Effector CD8-positive, alpha-beta T cell (primary cell): ENCODE measurements around the gene ST6GALNAC2.

Experiments
- DNase-seq: peaks from one replicate; lab custom pipeline; 2025; lab: John Stamatoyannopoulos, UW

ST6GALNAC2 gene

DNA sequence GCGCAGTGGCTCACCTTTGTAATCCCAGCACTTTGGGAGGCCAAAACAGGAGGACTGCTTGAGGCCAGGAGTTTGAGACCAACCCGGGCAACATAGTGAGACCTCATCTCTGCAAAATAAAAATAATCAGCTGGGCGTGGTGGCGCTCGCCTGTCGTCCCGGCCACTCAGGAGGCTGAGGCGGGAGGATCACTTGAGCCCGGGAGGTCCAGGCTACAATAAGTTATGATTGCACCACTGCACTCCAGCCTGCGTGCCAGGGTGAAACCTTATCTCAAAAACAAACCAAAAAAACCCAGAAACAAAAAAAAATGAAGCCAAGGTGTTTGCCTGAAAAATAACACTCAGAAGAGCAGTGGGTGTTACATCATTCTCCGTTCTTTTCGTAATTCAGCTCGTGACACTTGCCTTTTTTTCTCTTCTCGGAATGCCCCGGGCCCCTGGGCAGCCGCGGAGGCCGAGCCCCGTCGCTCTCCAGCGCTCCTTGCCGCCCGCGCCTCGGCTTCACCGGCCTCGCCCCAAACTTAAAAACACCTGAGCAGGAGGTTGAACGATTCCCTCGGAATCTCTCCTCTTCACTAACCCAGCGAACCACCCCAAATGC, 28.8 kb downstream of the ST6GALNAC2 start:
- peak; percentile 37 for DNase-seq

DNA sequence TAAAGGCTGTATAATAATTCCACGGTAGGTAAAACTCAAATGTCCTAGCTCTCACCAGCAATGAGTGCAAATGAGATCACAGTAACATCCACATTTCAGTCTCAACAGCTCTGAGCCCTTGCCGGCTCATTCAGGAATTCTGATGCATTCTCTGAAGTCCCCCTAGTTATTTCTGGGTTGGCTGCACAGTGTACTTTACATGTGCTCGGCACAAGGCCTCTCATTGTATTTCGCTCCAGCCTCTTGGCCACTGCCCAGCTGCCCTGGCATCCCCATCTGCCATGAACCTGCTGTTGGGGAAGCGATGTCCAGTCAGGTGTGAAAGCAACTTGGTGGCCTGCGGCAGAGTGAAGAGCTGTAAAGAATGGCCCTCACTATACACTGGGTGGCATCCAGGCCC, 31.5 kb downstream of the ST6GALNAC2 start:
- DNase-seq: no peak

DNA sequence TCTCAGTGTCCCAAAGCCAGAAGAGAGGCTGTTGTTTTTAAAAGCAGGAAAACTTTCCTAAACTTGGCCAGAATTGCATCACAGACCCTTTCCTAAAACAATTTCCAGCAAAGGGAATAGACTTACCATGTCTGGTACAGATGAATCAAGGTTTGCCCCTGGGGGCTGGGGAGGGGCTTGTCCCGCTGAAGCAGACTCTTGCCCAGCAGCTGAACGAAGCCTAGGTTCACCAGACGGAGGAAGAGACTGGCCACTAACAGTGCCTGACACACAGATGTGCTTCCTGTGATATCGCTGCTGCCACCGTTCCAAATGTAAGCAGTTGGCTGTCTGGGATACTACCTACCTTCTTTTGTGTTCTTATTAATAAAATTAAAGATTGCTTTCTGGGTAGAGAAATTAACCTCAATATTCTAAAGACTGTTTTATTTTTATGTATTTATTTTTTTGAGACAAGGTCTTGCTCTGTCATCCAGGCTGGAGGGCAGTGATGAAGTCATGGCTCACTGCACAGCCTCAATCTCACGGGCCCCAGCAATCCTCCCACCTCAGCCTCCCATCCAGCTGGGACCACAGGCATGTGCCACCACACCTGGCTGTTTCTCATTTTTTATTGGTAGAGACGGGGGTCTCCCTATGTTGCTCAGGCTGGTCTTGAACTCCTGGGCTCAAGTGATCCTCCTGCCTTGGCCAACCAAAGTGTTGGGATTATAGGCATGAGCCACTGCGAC, 32.3 kb downstream of the ST6GALNAC2 start:
- no peak for DNase-seq

DNA sequence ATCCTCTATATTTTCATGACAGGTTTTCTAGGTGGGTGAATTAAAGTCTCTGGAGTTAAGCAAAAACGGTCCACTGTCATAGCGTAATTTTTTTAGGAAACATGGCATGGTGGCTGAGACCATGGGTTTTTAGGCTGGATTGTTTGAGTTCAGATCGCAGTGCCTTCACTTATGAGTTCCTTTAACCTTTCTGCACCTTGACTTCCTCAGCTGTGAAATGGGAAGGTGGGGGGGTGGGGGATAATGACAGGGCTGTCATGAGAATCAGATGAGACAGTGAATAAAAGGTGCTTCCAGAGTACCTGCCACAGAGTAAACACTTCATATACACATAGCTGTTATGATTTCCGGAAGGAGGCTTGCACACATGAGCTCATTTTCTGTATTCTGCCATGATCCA, 34.0 kb downstream of the ST6GALNAC2 start:
- no peak for DNase-seq

DNA sequence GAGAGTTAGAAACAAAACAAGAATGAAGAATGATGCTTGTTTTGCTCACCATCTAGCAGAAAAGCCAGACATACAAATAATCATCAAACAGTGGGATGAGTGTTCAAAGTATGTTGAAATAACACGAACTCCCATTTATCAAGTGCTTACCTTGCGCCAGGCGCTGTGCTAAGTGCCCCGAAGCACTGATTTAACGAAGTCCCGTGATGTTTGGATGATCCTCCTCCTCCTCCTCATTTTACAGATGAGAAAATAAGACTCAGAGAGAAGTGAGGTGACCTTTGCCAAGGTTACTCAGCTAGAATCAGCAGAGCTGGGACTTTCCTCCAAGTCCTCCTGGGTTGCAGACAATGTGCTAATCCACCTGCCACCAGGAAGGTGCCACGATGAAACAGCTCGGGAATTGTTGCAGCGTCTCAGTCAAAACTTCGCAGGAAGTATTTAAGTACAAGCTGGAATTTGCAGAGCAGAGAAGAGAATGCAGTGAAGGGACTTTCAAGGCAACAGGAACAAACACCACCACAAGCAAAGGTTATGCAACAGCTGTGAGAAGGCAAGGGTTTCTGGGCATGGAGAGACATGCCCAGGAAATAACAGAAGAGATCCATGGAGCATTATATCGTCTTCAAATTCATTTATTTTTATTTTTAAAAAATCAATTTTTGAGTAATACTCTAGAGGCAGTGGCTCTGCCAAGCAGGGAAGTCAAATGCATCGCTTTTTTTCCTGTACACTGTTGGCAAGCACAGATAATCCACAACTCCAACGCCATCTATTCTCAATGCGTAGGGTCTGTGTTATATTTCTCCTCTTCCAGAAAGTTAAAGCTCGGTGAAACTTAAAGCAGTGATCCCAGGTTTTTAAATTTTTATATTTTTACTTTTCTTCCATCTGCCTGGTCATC, 34.7 kb downstream of the ST6GALNAC2 start:
- no peak for DNase-seq

DNA sequence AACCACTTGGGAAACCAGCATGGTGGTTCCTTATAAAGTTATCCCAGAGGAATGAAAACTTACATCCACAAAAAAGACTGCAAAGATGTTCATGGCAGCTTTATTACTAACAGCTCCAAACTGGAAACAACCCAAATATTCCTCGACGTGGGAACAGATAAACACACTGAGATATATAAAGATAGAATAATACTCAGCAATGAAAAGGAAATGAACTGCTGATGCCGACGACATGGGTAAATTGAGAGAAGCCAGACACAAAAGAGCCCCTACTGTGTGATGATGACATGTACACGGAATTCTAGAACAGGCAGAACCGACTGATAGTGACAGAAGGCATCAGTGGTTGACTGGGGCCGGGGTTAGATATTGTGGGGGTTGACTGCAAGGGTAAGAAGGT, 36.1 kb downstream of the ST6GALNAC2 start:
- DNase-seq: no peak

DNA sequence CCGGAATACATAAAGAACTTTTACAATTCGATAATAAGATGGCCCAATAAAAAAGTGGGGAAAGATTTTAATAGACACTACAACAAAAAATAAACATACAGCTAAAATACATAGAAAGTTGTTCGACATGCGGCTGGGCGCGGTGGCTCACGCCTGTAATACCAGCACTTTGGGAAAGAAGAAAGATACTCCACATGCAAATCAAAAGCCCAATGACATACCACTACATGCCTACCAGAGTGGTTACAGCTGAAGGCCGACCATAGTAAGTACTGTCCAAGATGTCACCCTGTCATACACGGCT, 36.5 kb downstream of the ST6GALNAC2 start:
- no peak for DNase-seq

DNA sequence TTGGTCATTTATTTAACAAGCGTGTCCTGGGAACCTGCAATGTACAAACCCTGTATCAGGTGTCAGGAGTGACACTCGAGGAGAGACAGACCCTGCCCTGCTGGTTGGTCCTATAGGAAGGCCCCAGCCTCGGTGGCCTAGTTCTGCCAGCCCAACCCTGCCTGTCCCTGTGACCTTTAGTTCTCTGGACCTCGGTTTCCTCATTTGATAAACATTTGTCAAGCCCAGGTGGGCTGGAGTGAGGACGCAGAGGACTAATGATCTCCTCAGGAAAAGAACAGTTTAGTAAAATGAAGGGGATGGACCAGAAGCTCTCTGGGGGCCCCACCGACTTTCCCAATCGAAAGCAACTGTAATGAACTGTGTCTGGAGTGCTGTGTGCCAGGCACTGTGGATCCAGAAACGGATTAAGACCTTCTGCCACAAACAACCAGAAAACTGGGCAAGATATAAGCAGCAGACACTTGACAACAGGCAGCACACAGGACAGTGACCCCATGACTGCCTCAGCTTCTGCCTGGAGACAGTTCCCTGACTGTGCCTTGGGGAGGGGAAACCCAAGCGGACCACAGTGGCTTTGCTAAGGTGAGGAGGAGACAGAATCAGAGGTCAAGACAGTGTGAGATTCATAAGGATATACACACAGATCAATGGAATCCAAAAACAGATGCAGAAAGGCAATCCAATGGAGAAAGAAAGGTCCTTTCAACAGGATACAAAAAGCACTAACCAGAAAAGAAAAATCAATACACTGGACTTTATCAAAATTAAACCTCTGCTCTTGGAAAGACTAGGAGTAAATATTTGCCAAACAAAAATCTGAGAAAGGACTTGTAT, 37.1 kb downstream of the ST6GALNAC2 start:
- DNase-seq: no peak

DNA sequence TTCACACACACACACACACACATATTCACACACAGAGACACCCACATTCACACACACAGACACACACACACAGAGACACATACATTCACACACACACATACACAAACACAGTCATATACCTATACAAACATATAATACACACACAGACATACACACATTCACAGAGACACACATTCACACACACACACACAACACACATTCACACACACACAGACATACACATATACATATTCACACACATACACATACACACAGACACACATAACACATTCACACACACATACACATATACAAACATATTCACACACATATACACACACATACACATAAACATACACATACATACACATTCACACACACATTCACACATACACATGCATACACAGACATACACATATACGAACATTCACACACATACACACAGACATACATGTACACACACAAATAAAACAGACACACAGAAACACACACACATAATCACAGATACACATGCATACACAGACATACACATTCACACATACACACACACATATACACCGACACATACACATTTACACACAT, 37.9 kb downstream of the ST6GALNAC2 start:
- DNase-seq: no peak

DNA sequence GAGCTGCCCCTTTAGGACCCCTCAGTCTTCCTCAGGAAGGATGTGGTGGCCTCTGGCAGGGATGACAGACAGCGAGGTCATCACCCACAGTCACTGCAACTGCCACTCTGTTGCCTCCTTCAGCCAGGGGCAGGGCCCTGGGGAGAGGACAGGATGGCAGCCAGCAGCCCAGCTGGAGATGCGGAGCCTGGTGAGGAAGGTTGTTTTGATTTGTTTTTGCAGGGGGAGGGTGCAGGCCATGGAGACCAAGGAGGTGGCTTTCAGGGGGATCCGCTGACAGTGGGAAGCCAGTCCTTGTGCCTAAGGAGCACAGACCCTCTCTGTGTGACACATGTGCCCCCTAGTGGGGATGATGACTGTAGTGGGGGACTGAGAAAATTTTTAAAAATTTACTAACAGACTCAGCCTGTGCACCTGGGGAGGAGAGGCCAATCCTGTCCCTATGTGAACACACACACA, 38.4 kb downstream of the ST6GALNAC2 start:
- DNase-seq: peak; percentile 49

DNA sequence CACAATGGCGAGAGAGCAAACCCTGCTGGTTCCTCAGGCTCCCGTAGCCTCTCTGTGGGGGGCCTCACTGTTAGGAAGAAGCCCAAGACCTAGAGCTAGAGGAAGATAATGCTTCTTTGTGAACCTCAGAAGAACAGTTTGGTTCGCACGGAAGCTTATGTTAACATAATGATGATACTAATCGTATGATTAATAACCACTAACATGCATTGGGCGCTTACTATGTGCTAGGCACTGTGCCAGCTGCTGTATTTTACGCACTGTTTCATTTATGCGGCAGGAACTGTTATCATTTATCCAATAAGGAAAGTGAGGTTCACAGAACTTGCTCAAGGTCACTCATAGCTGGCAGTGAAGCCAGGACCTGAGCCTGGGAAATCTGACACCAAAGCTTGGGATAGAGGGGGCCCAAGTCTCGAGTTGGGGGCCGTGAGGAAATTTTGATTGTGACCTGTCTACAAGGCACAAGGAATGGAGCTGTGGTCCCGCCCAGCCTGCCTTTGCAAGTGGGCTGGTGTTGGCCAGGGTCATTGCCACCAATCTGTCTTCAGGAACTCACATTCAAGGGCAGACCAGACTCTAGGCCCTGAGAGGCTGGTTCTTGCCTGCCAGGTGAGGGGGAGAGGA, 39.0 kb downstream of the ST6GALNAC2 start:
- no peak for DNase-seq

DNA sequence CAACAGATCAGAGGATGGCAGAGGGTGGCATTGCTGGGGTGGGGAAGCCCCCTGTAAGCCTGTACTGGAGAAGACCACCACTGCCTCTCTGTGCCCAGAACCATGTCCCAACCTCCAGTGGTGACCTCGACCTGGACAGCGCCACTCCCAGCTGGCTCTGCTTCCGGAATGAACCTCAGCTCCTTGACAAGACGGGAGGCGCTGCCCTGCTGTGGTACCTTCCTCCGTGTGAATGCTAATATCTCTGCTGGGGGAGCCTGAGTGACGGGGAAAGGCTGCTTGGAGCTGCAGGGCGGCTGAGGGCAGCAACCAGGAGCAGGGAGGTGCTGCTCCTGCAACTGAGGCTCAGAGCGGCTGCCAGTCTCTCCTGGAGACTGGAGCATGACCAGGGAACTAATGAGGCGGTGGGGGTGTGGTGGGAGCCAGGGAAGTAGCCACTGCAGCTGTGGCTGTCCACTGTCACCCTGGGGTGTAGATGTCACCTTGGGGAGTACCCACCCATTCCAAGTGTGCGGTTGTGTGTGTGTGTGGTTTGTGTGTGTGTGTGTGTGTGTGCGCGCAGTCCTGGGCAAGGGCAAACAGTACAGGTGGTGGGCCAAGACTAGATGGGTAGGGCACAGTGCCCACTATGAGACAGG, 39.6 kb downstream of the ST6GALNAC2 start:
- DNase-seq: no peak

DNA sequence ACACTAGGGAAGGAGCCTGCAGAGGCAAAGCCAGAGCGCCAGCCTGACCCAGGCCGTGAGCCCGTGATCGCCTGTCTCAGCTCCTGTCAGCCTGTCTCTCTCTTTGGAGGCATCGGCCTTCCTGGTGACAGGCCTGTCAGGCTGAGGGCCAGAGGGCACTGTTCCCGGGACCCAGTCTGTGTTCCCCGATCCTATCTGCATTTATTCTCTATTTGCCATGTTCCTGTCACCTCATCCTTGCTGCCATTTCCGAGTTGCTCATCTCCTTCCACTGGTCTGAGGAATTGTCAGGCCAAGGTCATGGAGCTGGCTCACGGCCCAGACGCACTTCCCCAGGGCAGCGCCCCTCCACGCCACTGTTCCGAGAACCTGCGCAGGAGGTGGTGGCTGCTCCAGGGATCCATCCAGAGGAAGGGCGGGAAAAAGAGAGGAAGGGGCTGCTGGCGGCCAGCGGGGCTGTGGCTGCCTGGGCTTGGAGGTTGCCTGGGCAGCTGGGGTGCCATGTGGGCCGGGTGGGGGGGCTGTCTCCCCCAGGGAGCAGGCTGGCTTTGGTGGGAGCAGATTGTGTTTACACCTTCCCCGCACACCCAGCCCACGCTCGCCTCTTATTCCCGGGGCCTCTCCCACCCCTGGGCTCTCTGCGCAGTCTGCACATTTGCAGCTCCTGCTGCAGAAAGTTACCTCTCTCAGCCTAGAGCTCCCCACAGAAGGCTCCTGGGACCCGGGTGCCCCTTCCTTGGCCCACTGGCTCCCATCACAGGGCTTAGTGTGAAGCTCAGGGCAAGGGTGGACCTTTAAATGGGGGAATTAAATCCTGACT, 40.9 kb downstream of the ST6GALNAC2 start:
- DNase-seq: no peak

DNA sequence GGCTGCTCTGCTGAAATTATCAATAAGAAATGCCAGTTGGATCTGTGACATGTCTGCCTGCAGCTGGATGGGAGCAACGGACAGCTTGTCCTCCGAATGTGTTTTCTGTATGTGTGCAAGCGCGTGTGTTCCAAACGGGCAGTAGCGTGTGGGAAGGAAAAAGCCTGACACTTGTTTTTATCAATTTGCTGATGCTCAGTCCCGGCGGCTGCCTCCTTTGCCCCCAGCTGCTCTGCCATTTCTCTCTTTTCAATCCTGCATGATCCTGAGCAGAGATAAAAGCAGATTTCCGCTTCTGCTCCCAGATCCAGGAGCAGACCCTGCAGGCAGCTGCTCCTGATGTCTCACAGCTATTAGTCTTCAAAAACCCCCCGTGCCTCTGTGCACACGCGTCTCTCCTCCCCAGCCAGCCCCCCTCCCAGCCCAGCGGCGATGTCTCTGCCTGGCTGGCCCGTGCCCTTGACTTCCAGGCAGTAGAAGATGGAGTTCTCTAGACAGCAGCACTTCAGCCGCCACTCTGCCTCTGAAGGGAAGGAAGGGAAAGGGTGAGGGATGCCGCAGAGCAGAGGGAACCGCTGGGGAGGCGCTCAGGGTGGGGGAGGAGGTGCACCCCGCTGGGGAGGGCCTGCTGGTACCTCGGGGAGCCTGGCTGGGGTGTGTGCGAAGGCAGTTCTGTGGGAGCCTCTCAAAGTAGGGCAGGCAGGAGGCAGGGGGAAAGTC, 41.7 kb downstream of the ST6GALNAC2 start:
- no peak for DNase-seq

DNA sequence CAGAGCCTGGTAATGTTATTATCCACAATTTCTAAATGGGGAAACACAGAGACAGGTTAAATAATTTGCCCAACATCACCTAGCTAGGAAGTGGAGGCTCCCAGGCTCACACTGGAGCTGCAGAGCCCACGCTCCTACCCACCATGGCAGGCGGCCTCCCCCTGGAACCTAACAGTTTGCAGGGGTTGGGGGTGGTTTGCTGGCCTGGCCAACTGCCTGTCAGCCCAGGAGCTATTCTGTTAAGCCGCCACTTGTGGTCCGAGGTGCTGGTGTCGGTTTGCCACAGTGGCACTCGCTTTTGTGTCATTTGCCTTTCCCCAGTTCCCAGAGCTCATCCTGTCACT, 42.2 kb downstream of the ST6GALNAC2 start:
- DNase-seq: no peak

DNA sequence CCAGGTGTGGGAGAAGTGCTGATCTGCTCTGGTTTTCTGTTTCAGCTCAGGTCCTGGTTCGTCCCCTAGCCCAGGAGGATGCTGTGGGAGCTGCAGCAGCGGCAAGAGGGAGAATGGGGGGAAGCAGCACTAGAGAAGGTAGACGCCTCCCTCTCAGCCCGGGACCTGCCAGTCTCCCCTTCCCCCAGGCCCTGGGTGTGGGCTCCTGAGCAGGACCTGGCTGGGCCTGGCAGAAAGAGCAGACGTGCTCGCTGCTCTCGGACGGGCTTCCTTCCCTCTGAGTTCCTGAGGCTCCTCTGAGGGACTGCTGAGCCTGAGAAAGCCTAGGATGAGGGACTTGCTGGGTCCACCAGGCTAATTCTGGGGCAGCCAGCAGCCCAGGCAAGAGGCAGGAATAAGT, 42.7 kb downstream of the ST6GALNAC2 start:
- no peak for DNase-seq

DNA sequence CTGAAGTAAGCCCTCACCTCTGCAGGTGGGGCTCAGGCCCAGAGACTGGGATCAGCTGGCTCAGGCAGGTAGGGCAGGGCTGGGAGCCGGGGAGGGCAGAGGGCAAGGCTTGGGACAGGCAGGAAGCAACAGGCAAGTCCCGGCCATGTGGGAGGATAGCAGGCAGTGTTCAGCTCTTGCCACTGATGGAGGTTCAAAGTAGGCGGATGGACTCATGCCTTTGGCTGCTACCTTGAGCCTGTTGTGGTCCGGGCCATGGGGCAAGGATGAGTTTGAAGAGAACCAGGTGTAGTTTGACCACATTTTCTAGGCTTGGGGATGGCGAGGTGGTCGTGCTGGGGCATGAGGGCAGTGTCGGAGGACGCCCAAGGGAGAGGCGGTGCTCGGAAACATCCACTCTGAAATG, 43.1 kb downstream of the ST6GALNAC2 start:
- no peak for DNase-seq

DNA sequence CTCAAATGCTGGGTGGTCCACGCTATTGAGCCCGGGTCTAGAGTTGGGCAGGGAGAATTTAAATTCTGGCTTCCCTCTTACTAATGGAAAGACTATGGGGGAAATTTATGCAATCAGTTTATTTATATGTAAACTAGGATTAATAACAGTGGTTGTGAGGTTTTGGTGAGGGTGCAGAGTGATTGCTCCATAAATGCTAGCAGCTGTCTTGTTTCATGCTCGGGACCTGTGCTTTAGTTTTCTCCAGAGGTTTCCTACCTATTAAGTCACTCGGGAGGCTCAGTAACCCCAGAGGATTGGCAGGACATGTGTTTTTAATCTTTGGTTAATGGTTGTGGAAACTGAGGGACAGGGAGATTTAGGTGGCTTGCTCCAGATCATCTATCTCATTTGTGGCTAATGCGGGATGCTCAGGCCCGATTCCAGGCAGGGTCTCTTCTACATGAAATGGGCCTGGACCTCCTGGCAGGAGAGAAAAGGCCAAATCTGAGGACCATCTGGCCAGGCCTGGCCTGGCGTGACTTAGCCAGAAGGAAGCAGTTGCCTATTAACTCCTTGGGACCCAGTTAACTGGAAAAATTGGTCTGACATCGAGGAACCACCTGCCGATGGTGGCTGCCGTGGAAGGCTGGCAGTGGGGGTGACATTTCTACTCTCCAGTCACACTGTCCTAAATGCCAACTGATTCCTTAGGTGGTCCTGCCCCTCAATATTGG, 43.8 kb downstream of the ST6GALNAC2 start:
- no peak for DNase-seq
